ENCODE measurements around the gene MAP1B.

The MAP1B gene

DNA sequence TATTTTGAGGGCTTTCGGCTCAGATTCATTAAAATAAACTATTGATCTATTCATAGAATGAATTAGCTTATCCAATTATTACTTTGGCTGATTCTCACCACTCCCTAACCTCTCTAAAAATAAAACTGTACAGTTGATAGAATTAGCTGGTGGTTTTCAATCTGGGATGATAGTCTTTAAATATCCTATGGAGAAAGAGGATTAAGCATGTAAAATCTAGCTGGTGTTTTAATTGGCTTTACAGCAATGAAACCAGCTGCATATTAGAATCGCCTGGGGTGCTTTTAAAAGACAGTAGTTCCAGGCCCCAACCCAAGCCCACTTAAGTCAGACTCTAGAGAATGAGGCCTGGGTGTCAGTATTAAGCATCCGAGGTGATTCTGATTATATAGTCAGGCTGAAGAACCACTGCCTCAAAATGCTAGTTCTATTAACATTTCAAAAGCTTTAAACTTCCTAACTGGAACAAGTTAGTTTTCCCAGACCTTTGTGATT lies 95.1 kb downstream of the MAP1B start:
- no peak overlapping the region for H3K4me3 ChIP-seq (replicated peaks; ENCODE audit: low read depth, low read length)
- DNase-seq (ENCODE audit: extremely low read depth, low read depth), result no peak
- TF ChIP-seq, protein P1, sequence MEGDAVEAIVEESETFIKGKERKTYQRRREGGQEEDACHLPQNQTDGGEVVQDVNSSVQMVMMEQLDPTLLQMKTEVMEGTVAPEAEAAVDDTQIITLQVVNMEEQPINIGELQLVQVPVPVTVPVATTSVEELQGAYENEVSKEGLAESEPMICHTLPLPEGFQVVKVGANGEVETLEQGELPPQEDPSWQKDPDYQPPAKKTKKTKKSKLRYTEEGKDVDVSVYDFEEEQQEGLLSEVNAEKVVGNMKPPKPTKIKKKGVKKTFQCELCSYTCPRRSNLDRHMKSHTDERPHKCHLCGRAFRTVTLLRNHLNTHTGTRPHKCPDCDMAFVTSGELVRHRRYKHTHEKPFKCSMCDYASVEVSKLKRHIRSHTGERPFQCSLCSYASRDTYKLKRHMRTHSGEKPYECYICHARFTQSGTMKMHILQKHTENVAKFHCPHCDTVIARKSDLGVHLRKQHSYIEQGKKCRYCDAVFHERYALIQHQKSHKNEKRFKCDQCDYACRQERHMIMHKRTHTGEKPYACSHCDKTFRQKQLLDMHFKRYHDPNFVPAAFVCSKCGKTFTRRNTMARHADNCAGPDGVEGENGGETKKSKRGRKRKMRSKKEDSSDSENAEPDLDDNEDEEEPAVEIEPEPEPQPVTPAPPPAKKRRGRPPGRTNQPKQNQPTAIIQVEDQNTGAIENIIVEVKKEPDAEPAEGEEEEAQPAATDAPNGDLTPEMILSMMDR (IDR thresholded peaks at IDR 0.05; ENCODE audit: low read depth, low read length, missing control alignments), result no peak

DNA sequence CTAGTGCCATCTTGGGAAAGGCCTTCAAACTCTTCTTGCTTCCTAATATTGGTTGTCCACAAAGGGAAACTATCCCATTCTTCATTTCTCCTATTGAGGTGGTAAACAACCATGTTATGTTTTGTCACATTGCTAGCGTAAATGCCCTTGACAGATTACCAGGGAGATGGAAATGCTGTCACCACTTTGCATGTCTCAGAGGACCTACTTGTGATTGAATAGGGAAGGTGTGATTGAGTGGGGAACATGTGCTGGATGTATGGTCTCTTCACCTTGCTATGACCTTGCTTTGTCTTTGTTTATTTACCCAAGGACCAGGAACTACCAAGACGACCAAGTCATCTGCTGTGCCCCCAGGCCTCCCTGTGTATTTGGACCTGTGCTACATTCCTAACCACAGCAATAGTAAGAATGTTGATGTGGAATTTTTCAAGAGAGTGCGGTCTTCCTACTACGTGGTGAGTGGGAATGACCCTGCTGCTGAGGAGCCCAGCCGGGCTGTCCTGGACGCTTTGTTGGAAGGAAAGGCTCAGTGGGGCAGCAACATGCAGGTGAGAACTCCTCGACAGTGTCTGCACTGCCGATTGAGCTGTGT lies 96.1 kb downstream of the MAP1B start:
- no peak for DNase-seq (ENCODE audit: extremely low read depth, low read depth)
- TF ChIP-seq, protein P1 (IDR thresholded peaks at IDR 0.05; ENCODE audit: low read depth, low read length, missing control alignments), result no peak
- H3K4me3 ChIP-seq (replicated peaks; ENCODE audit: low read depth, low read length), result no peak overlapping the region

DNA sequence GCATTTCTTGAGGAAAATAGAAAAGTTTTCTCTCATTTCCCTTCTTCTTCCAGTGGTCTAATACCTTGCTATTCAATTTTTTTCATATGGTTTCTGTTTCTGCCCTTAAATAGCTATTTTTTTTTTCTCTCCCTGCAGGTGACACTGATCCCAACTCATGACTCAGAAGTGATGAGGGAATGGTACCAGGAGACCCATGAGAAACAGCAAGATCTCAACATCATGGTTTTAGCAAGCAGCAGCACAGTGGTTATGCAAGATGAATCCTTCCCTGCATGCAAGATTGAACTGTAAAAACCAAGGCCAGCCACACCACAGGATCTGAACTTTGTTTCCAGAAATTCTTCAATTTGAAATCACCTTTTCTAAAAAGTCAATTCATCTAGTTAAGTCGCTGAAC lies 97.7 kb downstream of the MAP1B start:
- H3K4me3 ChIP-seq (replicated peaks; ENCODE audit: low read depth, low read length), result no peak overlapping the region
- no peak for DNase-seq (ENCODE audit: extremely low read depth, low read depth)
- TF ChIP-seq, protein P1 (IDR thresholded peaks at IDR 0.05; ENCODE audit: low read depth, low read length, missing control alignments), result no peak

DNA sequence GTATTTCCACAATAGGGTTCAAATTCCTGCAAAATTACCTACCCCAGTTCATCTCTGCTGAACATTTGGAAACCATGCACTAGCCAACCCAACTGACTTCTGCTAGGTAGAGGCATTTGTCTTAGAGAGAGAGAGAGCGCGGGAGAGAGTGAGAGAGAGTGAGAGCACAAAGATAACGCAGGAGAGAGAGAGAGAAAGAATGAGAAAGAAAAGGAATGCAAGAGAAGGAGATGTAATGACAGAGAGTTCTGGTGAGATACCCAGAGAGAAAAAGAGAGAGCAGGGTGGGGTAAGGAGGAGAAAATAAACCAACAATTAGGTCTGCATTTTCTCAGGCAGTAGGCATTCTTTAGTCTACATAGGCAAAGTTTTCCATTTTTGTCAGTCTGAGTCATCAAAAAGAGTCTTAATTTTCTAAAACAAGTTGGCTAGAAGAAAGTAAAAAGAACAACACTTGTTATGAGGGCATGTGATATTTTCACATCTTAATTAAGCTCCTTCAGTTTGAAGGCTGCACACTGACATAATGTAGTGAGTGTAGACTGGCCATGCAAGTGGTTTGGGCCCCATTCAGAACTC lies 98.2 kb downstream of the MAP1B start:
- no peak overlapping the region for H3K4me3 ChIP-seq (replicated peaks; ENCODE audit: low read depth, low read length)
- no peak for DNase-seq (ENCODE audit: extremely low read depth, low read depth)

DNA sequence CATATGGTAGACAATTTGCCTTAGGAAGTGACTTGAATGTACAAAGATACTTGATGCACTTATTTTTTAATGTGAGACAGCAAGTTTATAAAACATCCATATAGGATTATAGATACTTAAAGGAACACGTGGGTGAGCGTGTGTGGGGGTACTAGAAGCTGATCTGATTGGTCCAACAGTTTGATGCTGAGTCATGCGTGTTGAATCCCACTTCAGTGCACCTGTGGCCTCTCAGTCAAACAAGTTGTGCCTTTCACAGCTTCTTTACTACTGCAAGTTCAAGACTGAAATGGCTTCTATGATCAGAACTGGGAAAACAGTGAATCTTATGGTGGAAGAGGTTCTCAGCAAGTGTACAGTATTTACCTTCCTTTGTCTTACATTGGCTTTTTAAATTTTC lies 98.9 kb downstream of the MAP1B start:
- no peak for DNase-seq (ENCODE audit: extremely low read depth, low read depth)
- TF ChIP-seq, protein P1 (IDR thresholded peaks at IDR 0.05; ENCODE audit: low read depth, low read length, missing control alignments), result no peak
- no peak overlapping the region for H3K4me3 ChIP-seq (replicated peaks; ENCODE audit: low read depth, low read length)

More for the DNA sequence above, 98.2 kb downstream of the MAP1B start:
- TF ChIP-seq, protein P1 (IDR thresholded peaks at IDR 0.05; ENCODE audit: low read depth, low read length, missing control alignments), result no peak

DNA sequence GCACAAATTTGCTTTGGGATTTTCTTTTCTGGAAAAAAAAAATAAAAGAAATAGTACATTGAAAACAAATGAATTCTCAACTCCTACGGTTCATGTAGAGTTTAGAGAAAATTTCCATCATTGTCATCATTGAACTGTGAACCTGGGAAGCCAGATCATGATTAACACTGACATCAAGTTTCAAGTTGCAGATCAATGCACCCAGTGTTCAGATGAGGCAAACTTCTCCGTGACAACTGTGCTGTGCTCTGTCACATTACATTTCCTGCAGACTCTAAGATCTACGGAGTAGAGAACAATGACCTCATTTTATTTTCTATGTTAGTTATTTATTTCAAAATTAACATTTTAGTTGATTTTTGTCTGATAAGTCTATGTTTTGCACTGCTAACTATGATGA lies 99.7 kb downstream of the MAP1B start:
- no peak for DNase-seq (ENCODE audit: extremely low read depth, low read depth)

More for the DNA sequence above, 99.7 kb downstream of the MAP1B start:
- H3K4me3 ChIP-seq (replicated peaks; ENCODE audit: low read depth, low read length), result no peak overlapping the region
- TF ChIP-seq, protein P1 (IDR thresholded peaks at IDR 0.05; ENCODE audit: low read depth, low read length, missing control alignments), result no peak
